ENCODE data around the gene WWC2. TPM values are rescaled to one million over a fixed set of nuclear protein-coding genes. Genes with fewer than 3 reads are reported as not detected.

The WWC2 gene
- total RNA-seq, 4 donors from 2014 or later = 33.7 to 48.3 (median 42.9) TPM

DNA sequence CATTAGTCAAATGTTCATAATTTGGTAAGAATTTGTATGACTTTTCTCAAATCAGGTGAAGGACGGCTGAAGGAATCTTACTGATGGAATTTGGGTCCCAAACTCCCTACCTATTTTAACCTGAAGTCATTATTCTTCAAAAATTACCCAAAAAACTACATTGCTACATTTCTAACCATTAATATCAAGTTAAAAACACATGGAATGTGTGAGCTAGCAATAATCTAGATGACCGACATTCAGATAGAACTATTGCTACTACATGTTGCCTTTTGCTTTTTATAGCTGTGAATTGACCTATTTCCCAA, 25.3 kb upstream of the WWC2 start:
- DNase-seq (ENCODE audit: low spot score) (no peak), ATAC-seq (ENCODE audit: low FRiP score) (no peak)
- TF ChIP-seq, protein P1, sequence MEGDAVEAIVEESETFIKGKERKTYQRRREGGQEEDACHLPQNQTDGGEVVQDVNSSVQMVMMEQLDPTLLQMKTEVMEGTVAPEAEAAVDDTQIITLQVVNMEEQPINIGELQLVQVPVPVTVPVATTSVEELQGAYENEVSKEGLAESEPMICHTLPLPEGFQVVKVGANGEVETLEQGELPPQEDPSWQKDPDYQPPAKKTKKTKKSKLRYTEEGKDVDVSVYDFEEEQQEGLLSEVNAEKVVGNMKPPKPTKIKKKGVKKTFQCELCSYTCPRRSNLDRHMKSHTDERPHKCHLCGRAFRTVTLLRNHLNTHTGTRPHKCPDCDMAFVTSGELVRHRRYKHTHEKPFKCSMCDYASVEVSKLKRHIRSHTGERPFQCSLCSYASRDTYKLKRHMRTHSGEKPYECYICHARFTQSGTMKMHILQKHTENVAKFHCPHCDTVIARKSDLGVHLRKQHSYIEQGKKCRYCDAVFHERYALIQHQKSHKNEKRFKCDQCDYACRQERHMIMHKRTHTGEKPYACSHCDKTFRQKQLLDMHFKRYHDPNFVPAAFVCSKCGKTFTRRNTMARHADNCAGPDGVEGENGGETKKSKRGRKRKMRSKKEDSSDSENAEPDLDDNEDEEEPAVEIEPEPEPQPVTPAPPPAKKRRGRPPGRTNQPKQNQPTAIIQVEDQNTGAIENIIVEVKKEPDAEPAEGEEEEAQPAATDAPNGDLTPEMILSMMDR (IDR thresholded peaks at IDR 0.05) = no peak

DNA sequence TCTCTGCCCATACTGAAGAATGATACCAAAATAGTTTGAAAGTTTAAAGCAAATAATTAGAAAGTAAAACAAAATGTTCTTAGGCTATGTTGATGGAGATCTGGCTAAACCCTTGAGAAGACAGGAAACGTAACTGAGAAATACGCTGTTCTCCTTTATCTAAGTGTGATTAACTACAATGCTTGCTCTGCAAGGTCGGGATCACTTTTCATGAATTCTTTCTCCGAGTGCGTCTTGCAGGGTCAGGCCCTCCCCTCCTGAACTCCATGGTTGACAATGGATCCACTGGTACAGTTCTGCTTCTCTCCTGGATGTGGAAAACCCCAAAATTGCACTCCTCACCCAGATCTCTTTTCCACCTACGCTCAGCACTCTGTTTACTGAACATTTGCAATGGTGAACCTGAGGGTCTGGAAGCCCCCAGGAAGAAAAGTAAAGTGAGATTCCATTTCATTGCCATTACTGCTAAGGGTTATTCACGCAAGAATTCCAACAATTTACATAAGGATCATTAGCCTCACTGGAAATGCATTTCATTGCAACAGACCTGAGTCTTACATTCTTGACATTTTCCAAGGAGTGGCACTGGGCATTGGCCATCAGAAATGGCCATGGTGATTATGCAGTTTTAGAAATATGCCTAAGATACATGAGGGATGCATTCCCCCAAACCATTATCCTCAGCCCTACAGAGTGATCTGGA, 24.6 kb upstream of the WWC2 start:
- no peak for ATAC-seq (ENCODE audit: low FRiP score)
- TF ChIP-seq, protein P1 (IDR thresholded peaks at IDR 0.05) = no peak

DNA sequence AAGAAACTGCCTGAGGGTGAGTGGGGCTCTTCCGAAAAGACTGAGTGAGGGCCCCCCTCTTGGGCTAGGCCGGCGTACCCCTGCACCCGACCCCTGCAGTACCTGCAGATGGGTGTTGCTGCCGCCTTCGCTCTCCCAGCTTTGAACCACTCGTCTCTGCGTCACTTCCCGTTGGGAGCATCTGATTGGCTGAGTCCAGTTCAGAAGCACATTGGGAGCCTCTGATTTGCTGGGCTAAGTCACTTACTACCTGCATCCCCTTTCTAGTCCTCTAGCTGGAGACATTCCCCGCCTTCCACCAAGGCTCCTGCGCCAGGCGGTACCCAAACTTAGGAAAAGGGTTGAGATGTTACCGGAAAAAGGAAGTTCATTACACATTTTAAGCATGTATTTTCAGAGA, 20.4 kb upstream of the WWC2 start:
- TF ChIP-seq, protein P1 (IDR thresholded peaks at IDR 0.05) = no peak
- no peak for ATAC-seq (ENCODE audit: low FRiP score)
- no peak for DNase-seq (ENCODE audit: low spot score)

More for the DNA sequence above, 24.6 kb upstream of the WWC2 start:
- DNase-seq (ENCODE audit: low spot score) = no peak

GRCh38 chr4:183080372-183081115, 18.5 kb upstream of the WWC2 start:
- ATAC-seq (ENCODE audit: low FRiP score) (no peak), DNase-seq (ENCODE audit: low spot score) (no peak)
- TF ChIP-seq, protein P1 (IDR thresholded peaks at IDR 0.05) = no peak

- ATAC-seq (ENCODE audit: low FRiP score) = no peak
- TF ChIP-seq, protein P1 (IDR thresholded peaks at IDR 0.05) = no peak
- no peak for DNase-seq (ENCODE audit: low spot score)
Observed at GRCh38 chr4:183081116-183081469, 18.0 kb upstream of the WWC2 start.

DNA sequence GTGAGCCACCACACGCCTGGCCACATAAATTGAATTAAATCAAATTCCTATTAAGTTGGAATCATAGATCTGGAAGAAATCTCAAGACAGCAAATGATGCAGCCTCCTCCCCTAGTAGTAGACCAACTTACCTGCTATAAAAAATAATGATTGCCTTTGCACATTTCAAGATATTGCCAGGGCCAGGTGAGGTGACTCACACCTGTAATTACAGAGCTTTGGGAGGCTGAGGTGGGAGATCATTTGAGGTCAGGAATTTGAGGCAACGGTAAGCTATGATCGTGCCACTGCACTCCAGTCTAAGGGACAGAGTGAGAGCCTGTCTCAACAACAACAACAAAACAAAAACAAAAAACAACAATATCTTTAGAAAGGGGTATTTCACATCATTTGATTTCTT, 17.0 kb upstream of the WWC2 start:
- no peak for DNase-seq (ENCODE audit: low spot score)
- TF ChIP-seq, protein P1 (IDR thresholded peaks at IDR 0.05) = no peak
- no peak for ATAC-seq (ENCODE audit: low FRiP score)
